ENCODE data around the gene DNAH5.
"Not testable (repeated sequence)": the region's sequence is repeated elsewhere in the genome, so short reads cannot be mapped to it uniquely, and the experiment has no call there.

Gene DNAH5

DNA sequence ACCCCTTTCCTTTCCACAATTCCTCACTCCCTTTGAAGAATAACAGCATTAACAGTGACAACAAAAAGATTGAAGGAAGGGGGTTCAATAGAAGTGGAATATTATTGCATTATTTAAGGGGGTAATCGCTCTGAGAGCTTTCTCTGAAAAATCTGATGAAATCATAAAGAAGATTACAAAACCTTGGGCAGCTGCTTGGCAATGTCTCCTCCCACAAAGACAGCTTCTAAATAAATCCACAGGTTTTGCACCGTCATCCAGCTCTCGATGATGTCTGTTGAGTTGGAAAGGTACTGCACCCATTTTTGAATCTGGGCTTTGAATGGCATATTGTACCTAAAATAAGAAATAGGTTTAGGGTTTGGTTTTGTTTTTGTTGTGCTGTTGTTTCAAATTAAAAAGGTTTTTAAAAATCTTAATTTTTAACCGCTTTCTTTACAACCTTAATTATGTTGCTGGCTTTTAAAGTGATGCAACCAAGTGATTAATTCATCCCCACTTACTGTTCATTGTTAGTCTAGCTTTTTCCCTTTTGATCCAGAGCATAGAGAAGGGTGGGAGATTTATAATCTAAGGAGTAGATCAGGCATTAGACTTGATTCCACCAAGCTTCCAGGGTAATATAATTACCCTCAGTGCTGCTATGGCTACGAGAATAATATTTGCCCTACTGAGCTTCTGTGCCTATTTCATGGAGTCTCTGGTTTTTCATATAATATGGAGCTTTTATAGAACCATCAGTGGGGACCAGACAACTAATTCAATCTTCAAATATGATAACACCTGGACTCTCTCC is 85.0 kb downstream of the DNAH5 start:
- DNase-seq (ENCODE audit: low read depth in 2 of 2, low spot score in 1 of 2) = no peak

DNA sequence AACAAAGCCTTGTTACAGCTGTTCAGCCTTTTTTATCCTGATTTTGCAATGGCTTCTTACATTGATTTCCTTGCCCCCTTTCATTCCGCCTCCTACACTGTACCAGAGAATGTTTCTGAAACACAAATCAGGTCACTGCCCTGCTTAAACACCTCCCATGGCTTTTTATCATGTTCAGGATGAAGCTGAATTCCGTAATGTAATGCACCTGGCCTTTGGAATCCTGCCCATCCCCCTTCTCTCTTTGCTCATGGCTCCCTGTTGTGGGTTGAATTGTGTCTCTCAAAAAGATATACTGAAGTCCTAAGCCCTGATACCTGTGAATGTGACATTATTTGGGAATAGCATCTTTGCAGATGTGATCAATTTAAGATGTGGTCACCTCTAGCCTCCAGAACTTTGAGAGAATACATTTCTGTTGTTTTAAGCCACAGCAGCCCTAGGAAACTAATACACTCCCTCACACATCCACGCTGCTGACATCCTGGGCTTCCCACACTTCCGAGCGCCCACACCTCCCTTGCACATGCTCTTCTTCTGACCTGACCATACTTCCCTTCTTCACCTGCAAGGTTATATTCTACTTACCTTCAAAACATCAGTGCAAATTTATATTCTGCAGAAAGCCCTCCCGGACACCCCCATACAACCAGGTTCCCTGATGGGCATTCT is 101.2 kb downstream of the DNAH5 start:
- no peak for DNase-seq (ENCODE audit: low read depth in 2 of 2, low spot score in 1 of 2)

DNA sequence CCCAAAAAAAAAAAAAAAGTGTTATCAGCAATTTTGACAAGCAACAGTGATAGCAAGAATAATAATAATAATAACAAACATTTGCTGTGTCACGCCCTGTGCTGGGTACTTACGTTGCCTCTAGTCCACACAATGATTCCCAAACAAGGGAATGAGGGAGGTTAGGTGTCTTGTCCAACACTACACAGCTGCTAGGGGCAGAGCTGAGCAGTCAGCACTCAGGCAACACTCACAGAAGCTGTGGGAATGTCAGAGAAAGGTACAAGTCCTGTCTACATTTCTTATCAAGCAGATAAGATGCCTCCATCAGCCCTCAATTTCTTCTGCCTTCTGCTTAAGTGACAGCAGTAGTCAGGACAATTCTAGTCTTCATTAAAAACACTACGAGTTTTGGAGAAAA is 111.0 kb downstream of the DNAH5 start:
- no peak for DNase-seq (ENCODE audit: low read depth in 2 of 2, low spot score in 1 of 2)

DNA sequence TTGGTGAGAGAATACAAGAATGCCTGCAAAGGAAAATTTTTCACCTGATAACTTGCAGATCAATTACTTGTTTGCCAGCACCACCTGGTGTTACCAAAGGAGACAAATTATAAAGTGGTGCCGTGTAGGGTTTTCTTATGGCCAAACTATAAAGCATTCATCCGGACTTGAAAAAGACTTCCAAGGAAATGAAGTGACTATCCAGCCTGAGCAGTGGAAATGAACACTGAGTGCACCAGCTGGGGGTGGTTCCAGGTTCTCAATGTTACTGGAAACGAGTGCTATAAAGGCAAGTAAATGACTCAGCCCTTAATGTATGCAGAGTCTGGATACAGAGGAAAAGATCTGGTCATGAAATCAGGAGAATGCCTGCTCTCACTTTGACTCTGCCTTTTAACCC is 113.1 kb downstream of the DNAH5 start:
- no peak for DNase-seq (ENCODE audit: low read depth in 2 of 2, low spot score in 1 of 2)

DNA sequence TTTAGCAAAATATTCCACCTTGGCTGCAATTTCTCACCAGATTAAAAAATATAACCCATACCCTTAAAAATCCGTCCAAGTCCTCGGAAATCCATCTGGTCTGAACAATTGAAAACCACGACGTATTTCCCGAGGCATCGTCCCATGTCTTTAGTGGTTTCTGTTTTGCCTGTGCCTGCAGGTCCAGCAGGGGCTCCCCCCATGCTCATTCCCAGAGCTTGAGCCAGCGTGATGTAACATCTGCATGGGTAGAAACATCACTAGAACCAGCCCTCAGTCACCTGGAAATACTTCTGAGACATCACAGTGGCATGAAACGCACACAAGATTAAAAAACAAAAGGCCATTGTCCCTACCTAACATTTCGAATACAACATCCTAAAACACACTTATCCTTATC is 114.0 kb downstream of the DNAH5 start:
- no peak for DNase-seq (ENCODE audit: low read depth in 2 of 2, low spot score in 1 of 2)

DNA sequence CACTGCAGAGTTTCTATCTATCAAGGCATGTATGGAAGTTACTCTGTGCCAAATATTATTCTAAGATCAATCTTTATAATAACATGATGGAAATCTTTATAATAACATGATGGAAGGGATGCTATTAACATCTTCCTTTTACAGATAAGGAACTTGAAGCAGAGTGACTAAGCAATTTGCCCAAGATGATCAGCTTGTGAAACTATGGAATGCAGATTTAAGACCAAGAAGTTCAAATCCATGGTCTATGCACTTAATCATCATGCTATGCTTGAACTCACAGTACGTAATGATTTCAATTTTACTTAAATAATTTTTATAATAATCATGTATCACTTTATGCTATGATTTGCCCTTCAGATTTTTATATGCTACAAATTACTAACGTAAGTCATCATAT is 123.1 kb downstream of the DNAH5 start:
- no peak for DNase-seq (ENCODE audit: low read depth in 2 of 2, low spot score in 1 of 2)

DNA sequence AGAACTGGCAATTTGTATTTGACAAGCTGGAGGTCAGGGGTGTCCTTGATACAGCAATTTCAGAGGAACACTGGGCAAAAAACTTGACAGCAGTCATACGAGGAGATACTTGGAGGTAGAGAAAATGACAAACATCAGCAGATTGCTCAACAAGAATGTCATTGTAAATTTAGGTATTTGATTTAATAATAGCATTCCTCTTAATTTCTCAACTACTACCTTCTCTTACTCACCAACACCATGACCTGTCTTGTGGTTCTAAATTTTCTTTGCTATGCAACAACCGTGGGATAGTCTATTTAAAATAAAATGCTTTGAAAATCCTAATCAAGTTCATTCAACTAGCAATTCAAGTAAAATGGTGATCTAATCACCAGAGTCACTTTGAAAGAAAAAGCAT is 128.4 kb downstream of the DNAH5 start:
- no peak for DNase-seq (ENCODE audit: low read depth in 2 of 2, low spot score in 1 of 2)

DNA sequence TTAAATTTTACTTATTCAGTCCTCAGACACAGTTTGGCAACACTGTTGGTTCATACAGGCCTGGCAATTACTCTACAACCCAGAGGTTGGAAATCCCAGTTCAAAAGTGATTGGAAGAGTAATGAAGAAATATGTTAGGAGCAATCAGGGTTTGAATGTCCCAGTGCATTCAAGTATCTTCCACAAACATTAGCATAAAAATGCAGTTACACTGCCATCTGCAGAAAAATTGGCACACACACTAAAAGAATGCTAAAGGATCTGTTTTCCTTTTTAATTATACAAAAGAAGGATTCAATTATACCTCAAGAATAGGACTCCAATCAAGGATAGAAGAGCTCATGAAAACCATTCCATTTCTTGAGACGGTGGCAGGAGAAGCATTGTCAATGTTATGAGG is 130.2 kb downstream of the DNAH5 start:
- no peak for DNase-seq (ENCODE audit: low read depth in 2 of 2, low spot score in 1 of 2)

DNA sequence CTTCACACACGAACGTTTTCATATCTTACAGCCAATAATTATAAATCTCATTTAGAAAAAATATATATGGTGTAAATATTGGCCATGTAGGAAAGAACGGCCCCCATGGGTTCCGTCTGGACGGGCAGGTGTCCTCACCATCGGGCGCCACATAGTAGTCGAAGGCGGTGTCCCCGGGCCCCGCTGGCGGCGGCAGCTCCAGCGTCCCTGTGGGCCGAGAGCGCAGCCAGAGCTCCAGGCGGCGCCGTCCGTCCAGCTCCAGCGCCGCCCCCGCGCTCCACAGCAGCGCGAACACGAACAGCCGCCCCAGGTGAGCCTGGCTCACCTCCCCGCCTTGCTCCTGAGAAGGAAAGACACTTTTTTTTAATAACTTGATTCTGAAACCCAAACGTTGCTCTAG is 134.6 kb downstream of the DNAH5 start:
- no peak for DNase-seq (ENCODE audit: low read depth in 2 of 2, low spot score in 1 of 2)

DNA sequence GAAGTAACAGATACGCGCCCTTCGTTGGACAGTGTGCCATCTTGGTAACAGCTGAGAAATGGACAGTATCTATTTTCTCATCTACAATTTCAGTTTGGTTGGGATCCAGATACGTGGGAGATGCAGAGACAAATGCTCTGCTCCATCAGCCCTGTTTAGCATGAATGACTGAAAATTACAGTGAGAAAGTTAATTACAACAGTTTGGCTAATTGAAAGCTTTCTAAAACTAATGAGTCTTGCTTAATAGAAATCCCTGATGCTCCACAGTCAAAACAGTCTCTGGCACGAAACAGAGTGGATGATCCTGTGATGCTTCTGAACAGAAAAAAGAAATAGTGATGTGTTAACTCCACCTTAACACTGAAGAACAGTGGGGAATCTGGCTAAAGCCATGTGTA is 140.2 kb downstream of the DNAH5 start:
- DNase-seq (ENCODE audit: low read depth in 2 of 2, low spot score in 1 of 2) = no peak

DNA sequence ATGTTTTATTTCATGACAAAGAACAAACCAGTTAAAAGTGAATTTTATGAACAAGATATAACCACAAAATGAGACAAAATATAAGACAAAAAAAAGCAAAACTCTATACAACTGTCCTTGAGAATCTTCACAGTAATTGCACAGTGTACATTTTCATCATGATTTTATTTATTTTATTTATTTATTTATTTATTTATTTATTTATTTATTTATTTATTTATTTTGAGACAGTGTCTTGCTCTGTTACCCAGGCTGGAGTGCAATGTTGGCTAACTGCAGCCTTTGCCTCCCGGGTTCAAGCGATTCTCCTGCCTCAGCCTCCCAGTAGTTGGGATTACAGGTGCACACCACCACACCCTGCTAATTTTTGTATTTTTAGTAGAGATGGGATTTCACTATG is 145.9 kb downstream of the DNAH5 start:
- DNase-seq (ENCODE audit: low read depth in 2 of 2, low spot score in 1 of 2) = not testable (repeated sequence)

DNA sequence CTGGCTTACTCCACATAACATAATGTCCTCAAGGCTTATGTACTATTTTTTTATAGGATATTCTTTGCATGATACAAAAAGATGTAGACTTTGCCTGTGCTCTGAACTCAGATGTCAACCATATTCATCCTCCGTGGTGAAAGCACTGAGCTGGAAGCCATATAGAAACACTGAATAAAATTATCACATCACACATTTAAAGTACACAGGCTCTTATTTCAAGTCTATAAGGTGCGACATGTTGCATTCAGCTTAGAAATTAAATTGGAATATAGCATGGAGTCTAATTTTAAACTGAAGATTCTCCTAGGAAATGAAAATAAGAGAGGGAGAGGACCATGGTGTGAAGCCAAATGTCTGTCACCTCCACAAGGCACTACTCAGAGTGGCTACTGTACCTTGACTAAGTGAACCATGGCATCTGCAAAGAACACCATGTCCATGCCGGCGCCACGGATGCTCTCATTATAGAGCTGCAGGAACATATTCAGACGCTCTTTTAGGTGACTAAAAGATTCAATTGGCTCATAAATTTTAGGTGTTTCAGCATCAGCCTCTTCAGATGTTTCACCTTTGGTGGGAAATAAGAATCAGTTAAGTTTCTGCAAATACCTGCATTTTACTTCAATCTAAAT is 158.6 kb downstream of the DNAH5 start:
- no peak for DNase-seq (ENCODE audit: low read depth in 2 of 2, low spot score in 1 of 2)

DNA sequence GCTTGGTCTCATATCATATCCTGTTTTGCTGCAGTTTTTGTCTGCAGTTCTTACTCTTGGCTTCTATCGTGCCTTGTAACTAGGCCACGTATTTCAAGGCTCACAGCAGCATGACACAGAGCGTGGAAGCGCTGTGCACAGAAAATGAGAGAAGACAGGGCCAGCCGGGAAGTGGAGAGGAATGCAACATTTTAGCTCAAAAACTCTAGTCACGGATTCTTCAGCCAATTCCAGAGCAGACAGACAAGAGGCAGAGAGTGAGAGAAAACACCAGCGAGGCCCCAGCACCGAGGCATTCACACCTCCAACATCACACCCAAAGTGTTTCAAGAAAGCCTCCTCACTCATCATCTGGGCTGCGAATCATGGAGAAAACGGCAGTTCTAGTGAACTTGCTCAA is 160.8 kb downstream of the DNAH5 start:
- DNase-seq (ENCODE audit: low read depth in 2 of 2, low spot score in 1 of 2) = no peak

DNA sequence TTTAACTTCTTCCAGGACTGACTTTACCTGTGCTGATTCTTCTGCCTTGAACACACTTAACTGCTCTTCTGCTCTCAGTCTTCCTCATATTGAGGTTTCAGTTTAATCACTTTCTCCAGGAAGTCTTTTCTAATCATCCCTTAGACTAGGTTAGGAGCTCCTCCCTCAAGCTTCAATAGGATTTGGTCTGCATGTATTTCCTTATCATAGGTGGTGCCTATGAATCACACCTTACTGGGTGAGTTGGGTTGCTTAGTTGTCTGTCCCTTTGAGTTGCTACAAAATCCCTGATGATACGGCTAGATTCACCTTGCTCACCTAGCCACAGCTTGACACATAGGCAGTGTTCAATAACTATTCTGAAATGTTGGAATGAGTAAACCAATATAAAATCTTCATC is 164.4 kb downstream of the DNAH5 start:
- DNase-seq (ENCODE audit: low read depth in 2 of 2, low spot score in 1 of 2) = no peak

DNA sequence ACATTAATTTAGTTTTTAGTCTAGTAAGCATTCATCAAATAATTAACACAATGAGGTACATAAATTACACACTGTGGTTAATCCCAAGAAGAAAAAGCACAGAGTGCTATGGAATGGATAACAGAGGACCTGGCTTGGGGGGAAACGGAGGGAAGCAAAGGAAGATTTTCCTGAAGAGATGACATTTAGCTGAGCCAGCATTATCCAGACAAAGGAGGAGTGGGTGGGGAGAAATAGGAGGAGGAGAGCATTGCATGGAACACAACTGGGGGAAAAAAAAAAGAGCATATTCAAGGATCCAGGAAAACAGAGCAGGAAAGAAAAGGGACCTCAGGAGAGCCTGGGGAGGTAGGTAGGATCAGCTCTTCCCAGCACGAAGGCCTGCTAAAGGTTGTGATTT is 170.8 kb downstream of the DNAH5 start:
- DNase-seq (ENCODE audit: low read depth in 2 of 2, low spot score in 1 of 2) = no peak

DNA sequence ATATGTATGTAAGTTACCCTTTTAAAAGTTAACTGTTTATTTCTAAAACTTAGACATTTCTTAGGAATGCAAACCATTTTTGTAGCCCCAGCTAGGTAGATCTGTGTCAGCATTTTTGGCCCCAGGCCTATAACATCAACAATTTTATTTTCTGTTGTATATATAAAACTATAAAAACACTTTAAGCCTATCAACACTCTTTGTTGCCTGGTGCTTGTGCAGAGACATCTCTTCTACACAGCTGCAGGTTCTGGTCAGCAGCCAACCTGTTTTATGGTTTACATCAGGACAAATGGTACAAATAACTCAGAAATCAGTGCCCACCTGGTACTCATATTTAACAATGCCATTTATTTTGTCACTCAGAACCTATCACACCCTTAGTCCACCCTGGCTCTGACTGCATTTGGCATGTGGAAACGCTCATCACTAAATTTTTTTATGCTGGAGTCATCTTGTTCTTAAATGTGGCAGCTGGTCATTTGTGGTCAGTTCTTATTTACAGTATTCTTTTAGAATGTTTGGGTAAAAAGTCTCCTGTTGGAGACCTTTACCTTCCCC is 173.4 kb downstream of the DNAH5 start:
- DNase-seq (ENCODE audit: low read depth in 2 of 2, low spot score in 1 of 2) = no peak

DNA sequence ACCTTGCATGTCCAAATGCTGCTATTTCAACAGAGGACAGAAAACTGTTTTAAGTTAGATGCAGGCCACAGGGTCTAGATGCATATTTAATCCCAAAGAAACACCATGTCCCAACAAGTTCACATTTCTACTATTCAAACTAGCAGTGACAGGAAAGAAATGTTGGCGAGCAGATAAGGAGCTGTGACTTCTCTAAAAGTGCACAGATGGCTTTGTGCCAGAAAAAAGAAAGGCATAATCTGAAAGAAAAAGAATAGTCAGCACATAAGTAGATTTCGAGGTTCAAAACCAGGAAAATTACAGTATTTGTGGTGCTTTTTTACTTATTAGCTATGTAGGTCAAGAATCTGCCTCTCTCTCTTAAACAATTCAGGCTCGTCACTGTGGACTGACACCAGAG is 178.3 kb downstream of the DNAH5 start:
- DNase-seq (ENCODE audit: low read depth in 2 of 2, low spot score in 1 of 2) = no peak

DNA sequence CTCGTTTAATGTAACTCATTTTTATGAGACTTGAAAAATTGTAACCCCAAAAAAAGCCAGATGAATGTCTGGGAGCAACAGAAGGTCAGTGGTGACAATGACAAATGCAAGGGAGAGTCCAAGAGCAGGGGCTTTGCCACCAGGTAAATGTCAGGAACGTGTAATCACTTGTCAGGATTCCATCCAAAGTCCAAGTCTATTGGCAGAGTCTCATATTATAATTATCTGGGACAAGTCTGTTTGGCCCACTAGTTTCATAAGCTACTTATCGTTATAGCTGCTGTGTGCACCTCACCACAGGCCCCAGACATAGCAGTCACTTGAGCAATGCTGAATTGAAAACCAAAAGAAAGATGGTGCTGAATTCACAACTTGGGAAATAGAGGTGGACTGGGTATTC is 180.8 kb downstream of the DNAH5 start:
- no peak for DNase-seq (ENCODE audit: low read depth in 2 of 2, low spot score in 1 of 2)

DNA sequence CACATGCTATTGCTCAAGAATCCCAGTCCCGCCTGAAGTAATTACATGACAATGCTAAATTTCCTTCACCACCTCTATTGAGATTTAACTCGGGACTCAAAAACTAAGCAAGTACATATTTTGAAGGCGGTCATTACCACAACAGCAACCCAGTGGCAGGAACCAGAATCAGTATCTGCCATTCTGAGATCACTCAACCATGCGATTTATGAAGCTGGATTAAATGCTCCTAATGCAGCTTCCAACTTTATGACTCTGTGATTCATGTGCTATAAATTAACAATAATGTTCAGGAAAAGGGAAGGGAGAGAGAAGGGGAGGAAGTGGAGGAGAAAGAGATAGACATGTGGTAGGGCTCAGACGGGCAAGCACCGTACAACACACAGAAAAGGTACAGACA is 194.7 kb downstream of the DNAH5 start:
- DNase-seq (ENCODE audit: low read depth in 2 of 2, low spot score in 1 of 2) = no peak

DNA sequence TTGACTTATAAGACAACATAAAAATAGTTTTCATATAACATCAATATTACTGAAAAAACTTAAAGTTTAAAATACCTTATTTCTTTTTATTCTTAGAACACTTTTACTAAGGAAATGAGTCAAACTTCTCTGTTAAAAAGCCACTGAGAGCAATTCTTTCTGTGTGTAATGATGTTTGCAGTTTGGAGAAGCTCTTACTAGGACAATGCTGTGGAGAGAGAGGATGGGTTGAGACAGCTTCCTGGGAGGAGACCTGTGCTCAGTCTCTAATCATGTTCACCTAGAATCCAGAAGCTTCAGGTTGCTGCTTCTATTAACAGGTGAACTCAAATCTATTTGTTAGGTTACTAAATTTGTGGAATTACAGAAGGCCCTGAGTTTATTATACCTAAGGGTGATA is 198.5 kb downstream of the DNAH5 start:
- no peak for DNase-seq (ENCODE audit: low read depth in 2 of 2, low spot score in 1 of 2)

DNA sequence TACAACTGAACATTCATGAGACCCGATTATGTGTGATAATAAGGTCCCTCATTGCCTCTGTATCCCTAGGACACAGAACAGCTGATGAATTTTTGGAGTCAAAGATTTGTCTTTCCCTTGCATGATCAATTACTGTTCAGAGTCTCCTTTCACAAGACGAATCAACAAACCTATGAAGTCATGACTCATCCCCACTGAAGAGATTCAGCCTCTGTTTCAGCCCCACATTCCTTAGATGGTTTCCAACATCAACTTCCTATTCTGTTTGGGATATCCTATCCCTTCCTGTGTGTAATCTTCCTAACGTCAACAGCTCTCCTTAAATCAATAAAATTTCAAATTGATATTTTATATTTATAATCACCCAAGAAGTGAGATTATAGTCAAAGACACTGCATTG is 199.0 kb downstream of the DNAH5 start:
- no peak for DNase-seq (ENCODE audit: low read depth in 2 of 2, low spot score in 1 of 2)

DNA sequence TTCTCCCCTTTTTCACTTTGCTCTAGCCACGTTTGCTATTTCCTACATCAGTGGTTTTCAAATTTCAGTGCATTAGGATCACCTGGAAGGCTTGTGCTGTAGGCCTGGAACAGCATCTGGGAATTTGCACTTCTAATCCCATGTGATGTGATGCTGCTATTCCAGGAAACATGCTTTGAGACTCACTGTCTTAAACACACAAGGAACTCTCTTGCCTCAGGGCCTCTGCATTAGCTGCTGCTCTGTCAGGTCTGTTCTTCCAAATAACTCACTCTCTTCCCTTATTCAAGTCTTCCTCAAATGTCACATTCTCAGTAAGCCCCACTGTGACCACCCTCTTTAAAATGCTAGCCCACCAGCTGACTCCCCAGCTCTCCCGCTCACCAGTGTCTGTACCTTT is 204.0 kb downstream of the DNAH5 start:
- DNase-seq (ENCODE audit: low read depth in 2 of 2, low spot score in 1 of 2) = no peak
